ENCODE results near the gene SLC3A2.
A peak's percentile ranks its signal among the peaks of the same experiment; 100 is the strongest.
"Not testable (repeated sequence)": the region's sequence is repeated elsewhere in the genome, so short reads cannot be mapped to it uniquely, and the experiment has no call there.

SLC3A2 gene

DNA sequence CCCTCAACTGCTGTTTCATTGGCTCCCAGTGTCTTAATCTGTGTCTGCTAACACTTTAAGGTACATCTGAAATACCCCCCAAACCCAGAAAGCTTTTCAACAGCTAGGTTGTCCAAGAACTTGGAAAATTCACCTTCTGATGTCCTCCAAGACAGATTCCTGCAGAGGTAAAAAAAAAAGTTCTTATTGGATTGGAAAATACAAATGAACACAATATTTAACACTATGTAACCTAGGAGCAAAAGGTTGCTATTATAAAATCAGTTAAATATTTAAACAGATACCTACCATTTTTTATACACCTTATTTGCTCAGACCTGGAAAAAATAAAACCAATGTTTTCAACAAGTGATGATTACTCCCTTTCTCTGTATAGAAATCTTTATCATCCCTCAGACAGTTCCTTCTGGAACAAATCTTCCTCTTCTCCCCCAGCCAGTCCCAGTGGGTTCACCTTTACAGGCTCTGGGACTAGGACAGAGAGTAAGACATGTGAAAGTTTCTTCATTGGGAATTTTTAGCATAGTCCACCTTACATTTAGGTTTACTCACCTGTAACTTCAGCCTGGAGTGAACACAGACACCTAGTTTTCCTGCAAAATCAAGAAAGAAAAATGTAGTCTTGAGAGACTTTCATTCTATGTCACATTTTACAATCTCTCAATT lies 28.0 kb upstream of the SLC3A2 start:
- FAIRE-seq = no peak

DNA sequence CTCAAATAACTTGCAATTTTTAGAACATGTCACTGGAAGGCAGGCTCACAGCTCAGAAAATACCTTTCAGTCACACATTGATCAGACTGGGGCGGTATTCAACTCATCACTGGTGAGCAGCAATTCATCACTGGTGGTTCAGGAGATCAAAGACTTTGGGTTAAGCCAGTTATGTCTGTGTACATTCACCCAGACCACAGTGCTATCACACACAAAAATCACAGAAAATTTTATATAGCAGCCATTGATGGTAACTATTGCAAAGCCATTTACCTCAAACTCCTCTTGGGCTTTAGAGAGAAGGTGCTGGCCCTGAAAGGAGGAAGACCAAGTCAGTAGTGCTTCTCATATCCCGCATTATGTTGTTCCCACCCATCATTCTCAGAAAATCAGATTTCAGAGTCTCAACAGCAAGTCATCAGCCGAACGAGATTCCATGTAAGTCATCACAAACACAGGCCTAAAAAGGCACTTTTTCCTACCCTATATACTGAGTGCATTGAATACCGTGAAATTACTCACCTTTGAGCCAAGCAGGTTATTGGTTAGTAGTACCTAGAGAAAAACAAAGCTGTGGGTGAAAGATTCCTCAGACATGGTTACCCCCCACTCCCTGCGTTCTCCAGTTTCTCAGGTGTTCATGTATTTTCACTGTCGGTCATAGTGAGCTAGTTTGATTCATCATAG lies 27.3 kb upstream of the SLC3A2 start:
- no peak for FAIRE-seq

DNA sequence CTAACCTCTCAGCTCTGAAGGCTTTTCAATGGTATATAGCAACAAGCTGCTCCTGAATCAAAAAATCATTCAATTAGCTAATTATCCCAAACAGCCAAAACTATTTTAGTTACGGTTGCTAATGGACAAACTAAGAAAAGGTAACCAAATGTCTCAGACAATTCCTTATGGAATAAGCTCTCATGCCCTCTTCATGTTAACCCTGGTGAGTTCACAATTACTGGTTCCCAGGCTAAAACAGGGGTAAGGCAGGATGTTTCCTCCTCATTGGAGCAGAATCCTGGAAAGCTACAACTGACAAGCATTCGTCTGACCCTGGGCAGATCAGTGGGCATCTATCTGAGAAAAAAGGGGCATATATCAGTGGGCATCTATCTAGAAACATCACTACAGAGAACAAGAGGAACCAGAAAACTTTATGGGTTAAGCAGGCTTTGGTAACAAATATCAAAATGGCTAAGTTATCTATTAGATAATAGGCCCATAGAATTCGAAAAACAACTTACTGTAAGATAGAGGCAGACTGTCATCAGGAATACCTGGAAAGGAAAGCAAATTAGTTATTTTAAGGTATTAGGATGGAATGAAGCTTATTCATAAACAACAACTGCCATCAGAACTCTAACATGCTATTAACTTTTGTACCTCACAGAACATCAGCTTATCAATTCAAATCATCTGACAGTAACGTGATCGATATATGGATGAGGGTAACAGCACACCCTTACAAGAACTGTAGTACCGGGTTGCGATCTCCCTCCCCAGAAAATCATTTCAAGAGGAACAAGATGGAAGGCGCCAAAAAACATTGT lies 26.5 kb upstream of the SLC3A2 start:
- FAIRE-seq = no peak

- no peak for FAIRE-seq
These were observed 25.7 kb upstream of the SLC3A2 start for GRCh38 chr11:62854825-62855570.

DNA sequence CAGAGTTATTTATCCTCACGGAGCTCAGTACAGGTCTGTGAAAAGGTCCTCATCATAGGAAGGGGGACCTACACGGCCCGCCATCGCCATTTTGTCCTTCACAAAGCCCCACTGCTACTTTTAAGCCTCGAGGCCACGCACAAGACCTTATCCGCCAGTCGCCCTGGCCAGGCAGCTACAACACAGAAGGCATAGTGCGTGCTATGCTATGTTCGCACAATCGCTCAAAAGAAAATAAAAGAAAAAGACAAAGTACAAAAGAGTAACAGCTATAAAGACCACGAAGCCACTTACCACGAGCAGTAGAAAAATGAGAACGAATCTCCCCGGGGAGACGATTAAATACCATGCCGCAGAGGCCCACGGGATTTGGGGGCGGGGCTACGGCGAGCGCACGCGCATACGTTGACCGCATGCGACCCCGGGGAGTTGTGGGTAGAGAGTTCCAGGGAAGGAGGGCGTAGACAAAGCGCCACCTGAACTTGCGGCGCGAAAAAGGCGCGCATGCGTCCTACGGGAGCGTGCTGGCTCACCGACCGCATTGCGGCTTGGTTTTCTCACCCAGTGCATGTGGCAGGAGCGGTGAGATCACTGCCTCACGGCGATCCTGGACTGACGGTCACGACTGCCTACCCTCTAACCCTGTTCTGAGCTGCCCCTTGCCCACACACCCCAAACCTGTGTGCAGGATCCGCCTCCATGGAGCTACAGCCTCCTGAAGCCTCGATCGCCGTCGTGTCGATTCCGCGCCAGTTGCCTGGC lies 24.9 kb upstream of the SLC3A2 start:
- FAIRE-seq = peak; percentile 94

GRCh38 chr11:62856333-62856895 lies 24.3 kb upstream of the SLC3A2 start:
- no peak for FAIRE-seq

DNA sequence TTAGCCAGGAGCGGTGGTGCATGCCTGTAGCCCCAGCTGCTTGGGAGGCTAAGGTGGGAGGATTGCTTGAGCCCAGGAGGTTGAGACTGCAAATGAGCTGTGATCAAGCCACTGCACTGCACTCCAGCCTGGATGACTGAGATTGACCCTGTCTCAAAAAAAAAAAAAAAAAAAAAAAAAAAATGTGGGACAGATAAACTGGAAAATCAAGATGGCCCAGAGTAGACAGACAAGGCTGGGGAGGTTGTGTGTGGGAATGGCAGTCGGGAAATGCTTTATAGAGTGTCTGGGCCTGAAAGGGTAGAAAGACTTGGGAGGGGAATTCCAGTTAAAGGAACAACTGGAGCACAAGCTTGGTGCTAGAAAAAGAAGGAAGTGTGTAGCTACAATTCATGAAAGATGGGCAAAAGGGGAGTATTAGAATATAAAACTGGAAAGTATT lies 23.1 kb upstream of the SLC3A2 start:
- no peak for FAIRE-seq

DNA sequence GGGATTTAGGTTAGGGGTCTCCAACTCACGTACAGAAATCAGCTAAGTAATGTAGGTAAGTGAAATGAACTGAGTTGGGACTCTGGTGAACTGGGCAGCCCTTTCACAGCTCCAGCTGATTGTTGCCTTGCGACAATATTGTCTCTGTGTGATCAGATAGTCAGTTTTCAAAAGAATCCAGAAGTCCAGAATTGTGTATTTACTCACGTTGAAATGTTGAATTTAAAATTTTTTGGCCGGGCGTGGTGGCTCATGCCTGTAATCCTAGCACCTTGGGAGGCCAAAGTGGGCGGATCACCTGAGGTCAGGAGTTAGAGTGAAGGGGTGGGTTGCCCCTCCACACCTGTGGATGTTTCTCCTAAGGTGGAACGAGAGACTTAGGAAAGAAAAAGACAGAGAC lies 22.5 kb upstream of the SLC3A2 start:
- no peak for FAIRE-seq

- FAIRE-seq = not testable (repeated sequence)
These were observed 21.4 kb upstream of the SLC3A2 start for GRCh38 chr11:62859281-62859703.

- no peak for FAIRE-seq
These were observed 19.7 kb upstream of the SLC3A2 start for GRCh38 chr11:62860835-62861563.

DNA sequence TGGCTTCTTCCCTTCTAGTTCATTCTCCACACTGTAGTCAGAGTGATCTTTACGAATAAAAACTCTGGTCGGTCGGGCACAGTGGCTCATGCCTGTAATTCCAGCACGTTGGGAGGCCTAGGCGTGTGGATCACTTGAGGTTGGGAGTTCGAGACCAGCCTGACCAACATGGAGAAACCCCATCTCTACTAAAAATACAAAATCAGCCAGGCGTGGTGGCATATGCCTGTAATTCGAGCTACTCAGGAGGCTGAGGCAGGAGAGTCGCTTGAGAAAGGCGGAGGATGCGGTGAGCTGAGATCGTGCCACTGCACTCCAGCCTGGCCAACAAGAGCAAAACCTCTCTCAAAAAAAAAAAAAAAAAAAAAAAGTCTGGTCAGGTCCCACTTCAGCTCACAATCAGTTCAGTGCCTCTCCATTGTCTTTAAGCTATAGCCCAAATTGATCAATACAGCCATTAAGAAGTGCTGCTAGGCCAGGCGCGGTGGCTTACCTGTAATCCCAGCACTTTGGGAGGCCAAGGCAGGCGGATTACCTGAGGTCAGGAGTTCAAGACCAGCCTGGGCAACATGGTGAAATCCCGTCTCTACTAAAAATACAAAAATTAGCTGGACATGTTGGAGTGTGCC lies 19.0 kb upstream of the SLC3A2 start:
- not testable (repeated sequence) for FAIRE-seq

DNA sequence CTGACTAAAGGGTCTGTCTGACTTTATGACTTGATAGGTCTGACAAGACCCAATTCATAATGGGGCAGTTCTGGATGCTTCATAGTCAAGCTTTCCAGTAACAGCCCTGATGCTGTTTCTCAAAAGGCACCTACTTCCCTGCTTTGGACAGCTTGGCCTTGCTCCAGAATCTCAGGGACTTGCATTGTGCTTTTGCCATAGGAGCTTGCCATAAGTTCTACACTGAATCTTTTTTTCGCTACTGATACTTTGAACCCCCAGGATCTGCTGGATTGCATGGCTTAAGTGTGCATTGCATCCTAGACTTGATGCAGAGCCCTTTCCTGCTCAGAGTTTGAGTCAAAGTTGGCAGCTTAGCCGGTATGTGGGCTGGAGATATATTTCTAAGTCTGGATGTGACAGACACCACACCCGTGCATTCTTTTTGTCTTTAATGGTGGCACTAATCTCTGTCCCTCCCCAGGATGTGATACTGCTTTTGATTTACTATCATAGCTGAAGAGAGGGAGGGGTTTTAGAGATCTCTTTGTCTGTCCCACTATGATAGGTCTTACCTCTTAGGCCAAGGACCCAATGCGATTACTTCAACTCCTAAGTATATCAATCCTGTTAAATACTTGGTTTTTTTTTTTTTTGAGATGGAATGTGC lies 16.9 kb upstream of the SLC3A2 start:
- FAIRE-seq = no peak

- FAIRE-seq = no peak
These were observed 15.1 kb upstream of the SLC3A2 start for GRCh38 chr11:62865635-62866034.

DNA sequence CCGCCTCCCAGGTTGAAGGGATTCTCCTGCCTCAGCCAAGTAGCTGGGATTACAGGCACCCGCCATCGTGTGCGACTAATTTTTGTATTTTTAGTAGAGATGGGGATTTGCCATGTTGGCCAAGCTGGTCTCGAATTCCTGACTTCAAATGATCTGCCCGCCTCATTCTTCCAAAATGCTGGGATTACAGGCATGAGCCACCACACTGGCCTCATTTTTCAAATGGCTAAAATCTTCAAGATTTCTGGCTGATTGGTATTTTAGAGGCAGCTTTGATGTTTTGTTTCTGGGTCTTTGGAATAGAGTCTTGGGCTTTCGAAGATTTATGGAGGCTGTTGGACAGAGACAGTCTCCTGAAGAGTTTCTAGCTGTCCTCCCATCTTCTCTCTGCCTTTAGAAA lies 5.8 kb upstream of the SLC3A2 start:
- no peak for FAIRE-seq

GRCh38 chr11:62875698-62876478 lies 4.8 kb upstream of the SLC3A2 start:
- FAIRE-seq = no peak

DNA sequence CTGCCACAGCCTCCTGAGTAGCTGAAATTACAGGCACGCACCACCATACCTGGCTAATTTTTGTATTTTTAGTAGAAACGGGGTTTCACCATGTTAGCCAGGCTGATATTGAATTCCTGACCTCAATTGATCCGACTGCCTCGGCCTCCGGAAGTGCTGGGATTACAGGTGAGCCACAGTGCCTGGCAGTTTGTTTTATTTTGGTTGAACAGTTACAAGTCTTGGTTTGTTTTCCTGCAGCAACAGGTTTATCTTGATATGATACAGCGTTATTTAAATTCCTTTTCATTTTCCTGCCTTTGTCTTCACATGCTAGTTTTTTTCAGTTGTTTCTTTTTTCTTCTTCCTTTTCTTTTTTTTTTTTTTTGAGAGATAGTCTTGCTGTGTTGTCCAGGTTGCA lies 4.0 kb upstream of the SLC3A2 start:
- no peak for FAIRE-seq

DNA sequence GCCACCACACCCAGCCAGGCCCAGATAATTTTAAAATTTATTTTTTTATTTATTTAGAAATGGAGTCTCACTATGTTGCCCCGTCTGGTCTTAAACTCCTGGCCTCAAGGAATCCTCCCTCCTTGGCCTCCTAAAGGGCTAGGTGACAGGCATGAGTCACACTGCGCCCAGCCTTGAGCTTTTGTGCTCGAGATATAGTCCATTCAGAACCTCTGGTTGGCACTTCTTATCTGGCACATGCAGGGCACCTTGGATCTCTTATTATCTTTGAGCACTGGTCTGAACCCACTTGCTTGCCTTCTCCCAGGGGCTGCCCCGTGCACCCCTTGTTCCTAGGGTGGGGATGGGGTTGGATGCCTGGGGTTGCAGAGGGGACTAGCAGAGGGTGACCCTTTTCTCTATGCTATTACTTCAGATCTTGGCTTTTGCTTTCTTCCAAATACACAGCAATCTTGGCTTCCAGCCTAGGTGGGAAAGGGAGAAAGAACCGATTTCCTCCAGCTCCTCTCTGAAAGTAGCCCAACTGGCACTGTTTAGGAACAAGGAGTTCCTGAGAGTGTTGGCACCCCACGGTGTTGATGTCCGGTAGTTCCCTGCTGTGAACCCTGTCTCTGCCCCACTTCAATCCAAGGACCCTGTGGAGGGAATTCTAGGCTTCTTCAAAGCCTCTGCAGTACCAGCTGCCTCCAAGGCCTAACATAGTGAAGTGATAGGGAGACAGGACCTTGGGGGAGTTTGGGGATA lies 1.3 kb upstream of the SLC3A2 start:
- no peak for FAIRE-seq

DNA sequence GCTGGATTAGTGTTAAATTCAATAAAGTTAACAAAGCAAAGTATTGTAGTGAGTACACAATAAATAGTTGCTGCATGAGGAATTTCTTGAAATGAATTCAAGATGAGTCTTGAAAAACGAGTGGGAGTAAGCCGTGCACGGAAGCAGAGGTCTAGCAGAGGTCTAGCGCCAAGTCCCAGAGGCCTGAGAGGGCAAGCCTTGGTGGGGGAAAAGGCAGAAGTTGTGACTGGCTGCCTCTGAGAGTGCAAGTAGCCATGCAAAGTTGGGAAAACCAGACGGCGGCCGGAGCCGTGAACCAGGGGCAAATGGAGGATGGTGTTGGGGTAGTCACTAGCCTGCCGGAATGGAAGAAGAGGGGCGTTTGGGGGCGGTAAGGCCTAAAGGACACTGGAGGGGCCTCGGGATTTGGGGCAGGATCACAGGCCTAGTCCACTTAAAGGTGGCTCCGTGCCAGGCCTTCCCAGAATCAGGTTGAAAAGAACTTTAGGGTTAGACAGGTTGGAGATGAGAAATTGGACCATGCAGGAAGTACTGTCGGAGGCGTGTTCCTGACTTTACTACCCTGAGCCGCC lies 379 bp upstream of the SLC3A2 start:
- FAIRE-seq = no peak
